ENCODE measurements around the gene ABHD14A.

- TF ChIP-seq EZH2 (IDR thresholded peaks at IDR 0.05; ENCODE audit: low read length, missing control alignments) = no peak
- no peak for TF ChIP-seq CTCF (conservative IDR thresholded peaks at IDR 0.05 in 1 of 2, IDR thresholded peaks at IDR 0.05 in 1 of 2; ENCODE audit: low read depth in 1 of 2, low read length in 2 of 2)
Measured at GRCh38 chr3:52006820-52007133, 31.9 kb downstream of the ABHD14A start.

Data from fibroblast of lung (primary cell).